K562 (cell line): ENCODE measurements around the gene RDH16. TPM values are rescaled to one million over a fixed set of nuclear protein-coding genes. Genes with fewer than 3 reads are reported as not detected.

Experiments used
- CCAR2 ChIP-seq: fragments of 200-400 bp; formaldehyde crosslinking; IDR thresholded peaks from 2 replicates; pipeline ENCODE4 v1.6.1; 2017; ENCODE audit warnings: mild to moderate bottlenecking, low read depth, low read length
- CREBBP ChIP-seq: IDR thresholded peaks from one replicate; pipeline ENCODE4 v1.6.1; 2012; ENCODE audit warnings: low read depth, mild to moderate bottlenecking, control low read depth, inconsistent platforms, low read length
- DDX20 ChIP-seq: fragments of 450-650 bp; IDR thresholded peaks from 2 replicates; pipeline ENCODE4 v1.6.1; 2016; ENCODE audit warnings: missing genetic modification characterization, low read depth, mild to moderate bottlenecking, missing compliant biosample characterization, moderate library complexity
- DNMT1 ChIP-seq: fragments of 450-650 bp; IDR thresholded peaks from 2 replicates; pipeline ENCODE4 v1.6.1; 2016; ENCODE audit warnings: antibody characterized with exemption, mild to moderate bottlenecking
- E2F3 ChIP-seq: fragments of 250-450 bp; sonication (Bioruptor Pico); IDR thresholded peaks from 2 replicates; pipeline ENCODE4 v1.4.0; 2020; ENCODE audit warnings: mild to moderate bottlenecking
- ELF1 ChIP-seq: fragments of 200-800 bp; sonication (Bioruptor generic); IDR thresholded peaks from 2 replicates; pipeline ENCODE4 v1.6.1; 2016; ENCODE audit warnings: missing genetic modification characterization, missing compliant biosample characterization
- FOXJ2 ChIP-seq: fragments of 200-800 bp; sonication (Bioruptor generic); IDR thresholded peaks from 2 replicates; pipeline ENCODE4 v1.6.1; 2016; ENCODE audit warnings: missing genetic modification characterization, missing compliant biosample characterization
- HINFP ChIP-seq: fragments of 450-650 bp; conservative IDR thresholded peaks from 2 replicates; pipeline ENCODE4 v1.6.1; 2016; ENCODE audit warnings: missing genetic modification characterization, low read depth, mild to moderate bottlenecking, control low read depth, missing compliant biosample characterization
- IRF1 ChIP-seq: sonication (generic); formaldehyde crosslinking; IDR thresholded peaks from 2 replicates; pipeline ENCODE4 v1.8.0; 2022; ENCODE audit warnings: missing genetic modification reagents, mild to moderate bottlenecking, borderline replicate concordance
- IRF2 ChIP-seq: sonication (generic); formaldehyde crosslinking; IDR thresholded peaks from 2 replicates; pipeline ENCODE4 v1.8.1; 2022; ENCODE audit warnings: mild to moderate bottlenecking, missing genetic modification reagents
- NEUROD1 ChIP-seq: fragments of 150-350 bp; IDR thresholded peaks from 2 replicates; pipeline ENCODE4 v1.6.1; 2014; ENCODE audit warnings: borderline replicate concordance, low read length, low read depth; ENCODE audit not compliant: partially characterized antibody
- NFATC3 ChIP-seq: fragments of 450-650 bp; IDR thresholded peaks from 2 replicates; pipeline ENCODE4 v1.6.1; 2017; ENCODE audit warnings: mild to moderate bottlenecking
- PRMT5 ChIP-seq: sonication (generic); formaldehyde crosslinking; IDR thresholded peaks from 2 replicates; pipeline ENCODE4 v1.5.0; 2020; ENCODE audit warnings: missing genetic modification reagents
- PRPF4 ChIP-seq: fragments of 200-400 bp; formaldehyde crosslinking; IDR thresholded peaks from one replicate; pipeline ENCODE4 v1.6.1; 2017; ENCODE audit warnings: low read length, low read depth, mild to moderate bottlenecking; ENCODE audit not compliant: insufficient read depth, poor library complexity, severe bottlenecking
- RBM25 ChIP-seq: fragments of 200-400 bp; formaldehyde crosslinking; IDR thresholded peaks from 2 replicates; pipeline ENCODE4 v1.6.1; 2018; ENCODE audit warnings: low read length, low read depth, moderate library complexity; ENCODE audit not compliant: severe bottlenecking
- SNAPC5 ChIP-seq: fragments of 250-450 bp; sonication (Bioruptor Pico); IDR thresholded peaks from 2 replicates; pipeline ENCODE4 v1.8.0; 2021; ENCODE audit warnings: moderate library complexity, mild to moderate bottlenecking, inconsistent platforms
- SOX6 ChIP-seq: fragments of 450-650 bp; IDR thresholded peaks from 2 replicates; pipeline ENCODE4 v1.6.1; 2014; ENCODE audit warnings: mild to moderate bottlenecking
- SRSF3 ChIP-seq: fragments of 200-400 bp; formaldehyde crosslinking; IDR thresholded peaks from 2 replicates; pipeline ENCODE4 v1.6.1; 2016; ENCODE audit warnings: mild to moderate bottlenecking, low read length, moderate library complexity; ENCODE audit not compliant: insufficient read depth
- TEAD2 ChIP-seq: fragments of 450-650 bp; IDR thresholded peaks from 2 replicates; pipeline ENCODE4 v1.6.1; 2016; ENCODE audit warnings: missing genetic modification characterization, control low read depth, missing compliant biosample characterization
- ZNF280A ChIP-seq: fragments of 450-650 bp; IDR thresholded peaks from 2 replicates; pipeline ENCODE4 v1.6.1; 2018; ENCODE audit warnings: mild to moderate bottlenecking, low read depth; ENCODE audit not compliant: partially characterized antibody
- ZNF449 ChIP-seq: fragments of 250-450 bp; sonication (Bioruptor Pico); IDR thresholded peaks from 2 replicates; pipeline ENCODE4 v1.8.0; 2022; ENCODE audit warnings: moderate library complexity, mild to moderate bottlenecking, inconsistent platforms
- ZNF77 ChIP-seq: fragments of 250-450 bp; sonication (Bioruptor Pico); IDR thresholded peaks from 2 replicates; pipeline ENCODE4 v1.5.0; 2020
- ZNF79 ChIP-seq: fragments of 250-450 bp; sonication (Bioruptor Pico); IDR thresholded peaks from 2 replicates; pipeline ENCODE4 v1.4.0; 2020; ENCODE audit warnings: low read depth, mild to moderate bottlenecking, moderate library complexity
- polyA plus RNA-seq, 8 experiments: library from polyadenylated mRNA; depleted of rRNA in 4 of 8; stranded (reverse) in 5 of 8; unstranded in 3 of 8; fragments of >200 nt; fragmentation: Nextera tagmentation in 2 of 8; fragmentation: Illumina TruSeq in 1 of 8; extraction: Ambion mirVana in 2 of 8; extraction: Trizol in 1 of 8; gene quantifications; 2 replicates each; pipeline versions ENCODE4 v1.2.1 to v1.2.3, GENCODE V29; 2011 to 2014; ENCODE audit warnings: inconsistent platforms in 1 of 8, missing spikeins in 1 of 8
- total RNA-seq, 7 experiments: library from RNA; depleted of rRNA in 6 of 7; stranded (reverse); fragments of >200 nt in 6 of 7; fragmentation: Illumina TruSeq in 2 of 7; extraction: Trizol in 2 of 7; gene quantifications; 2 replicates each; pipeline versions ENCODE4 v1.2.1 to v1.2.3, GENCODE V29; 2011 to 2021; ENCODE audit warnings: low replicate concordance in 1 of 7

Gene RDH16
- total and polyA plus RNA-seq, 9 of the 15 experiments (the other 6 are each of a cell fraction or from before 2014, with no cell fraction given): 0.11 to 0.52 (median 0.22) TPM; not detected in 1

GRCh38 chr12:57001448-57001906 is 44.1 kb upstream of the RDH16 start (continued):
- no peak for TF ChIP-seq DDX20
- TF ChIP-seq CCAR2: no peak
- no peak for TF ChIP-seq HINFP
- no peak for TF ChIP-seq CREBBP
- TF ChIP-seq ELF1: no peak
- TF ChIP-seq IRF1: no peak
- TF ChIP-seq IRF2 (CRISPR knock-in tag): no peak
- peak; percentile 53 for TF ChIP-seq NEUROD1
- no peak for TF ChIP-seq E2F3 (CRISPR knock-in tag)
- no peak for TF ChIP-seq ZNF449 (CRISPR knock-in tag)
- no peak for TF ChIP-seq SNAPC5 (CRISPR knock-in tag)
- no peak for TF ChIP-seq ZNF79
- TF ChIP-seq RBM25: no peak
- TF ChIP-seq PRPF4: no peak
- peak; percentile 46; the same call in 1 of the 2 replicates for TF ChIP-seq SOX6
- no peak for TF ChIP-seq NFATC3
- TF ChIP-seq ZNF77 (CRISPR knock-in tag): no peak
- no peak for TF ChIP-seq DNMT1
- TF ChIP-seq ZNF280A: no peak
- TF ChIP-seq PRMT5 (CRISPR knock-in tag): no peak
- TF ChIP-seq TEAD2: peak; percentile 83
- TF ChIP-seq SRSF3: no peak
- TF ChIP-seq FOXJ2: no peak
